Right renal cortex interstitium (tissue), 3 donors: ENCODE data around the gene C3orf20. TPM values are rescaled to one million over a fixed set of nuclear protein-coding genes. Genes with fewer than 3 reads are reported as not detected.

ENCODE experiments used
- DNase-seq, 3 donors: peaks; one replicate each; pipeline ENCODE4 v3.0.0-alpha.2; 2013; ENCODE audit warnings: low read depth in 3 of 3, low spot score in 2 of 3
- polyA plus RNA-seq, 3 donors: library from polyadenylated mRNA; unstranded; fragments of 120-200 nt; gene quantifications; one replicate each; pipeline ENCODE4 v1.2.1, GENCODE V29; 2013; ENCODE audit not compliant: insufficient read length in 3 of 3

Gene C3orf20
- polyA plus RNA-seq, 3 donors: 0.15 to 0.38 (median 0.32) TPM

GRCh38 chr3:14691239-14691638 is 16.3 kb downstream of the C3orf20 start:
- no peak for DNase-seq

DNA sequence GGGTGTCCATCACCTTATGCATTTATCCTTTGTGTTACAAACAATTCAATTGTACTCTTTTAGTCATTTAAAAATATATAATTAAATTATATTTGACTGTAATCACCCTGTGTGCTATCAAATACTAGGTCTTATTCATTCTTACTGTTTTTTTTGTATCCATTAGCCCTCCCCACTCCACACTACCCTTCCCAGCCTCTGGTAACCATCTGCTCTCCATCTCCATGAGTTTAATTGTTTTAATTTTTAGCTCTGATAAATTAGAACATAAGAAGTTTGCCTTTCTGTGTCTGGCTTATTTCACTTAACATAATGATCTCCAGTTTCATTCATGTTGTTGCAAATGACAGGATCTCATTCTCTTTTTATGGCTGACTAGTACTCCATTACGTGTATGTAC is 16.8 kb downstream of the C3orf20 start:
- no peak for DNase-seq

- no peak for DNase-seq
Observed at GRCh38 chr3:14698601-14699244, 23.8 kb downstream of the C3orf20 start.

GRCh38 chr3:14699643-14700042 is 24.7 kb downstream of the C3orf20 start:
- no peak for DNase-seq

GRCh38 chr3:14700891-14701290 is 25.9 kb downstream of the C3orf20 start:
- no peak for DNase-seq

DNA sequence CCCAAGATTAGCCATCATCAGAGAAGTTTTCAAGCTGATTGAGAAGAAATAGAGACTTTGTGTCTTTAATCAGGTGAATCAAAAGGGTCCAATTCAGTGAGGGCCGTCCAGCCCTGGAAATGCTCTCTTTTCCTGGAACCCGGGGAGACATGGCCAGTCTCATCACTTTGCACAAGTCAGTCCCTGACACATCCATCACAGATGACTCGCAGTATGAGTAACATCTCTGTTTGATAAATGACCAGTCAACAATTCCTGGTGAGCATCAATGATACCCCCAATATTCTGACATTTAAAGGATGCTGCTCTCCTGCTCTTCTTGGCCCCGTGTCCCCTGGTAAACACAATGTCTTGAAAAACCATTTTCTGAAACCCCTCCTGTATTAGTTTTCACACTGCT is 26.7 kb downstream of the C3orf20 start:
- no peak for DNase-seq

DNA sequence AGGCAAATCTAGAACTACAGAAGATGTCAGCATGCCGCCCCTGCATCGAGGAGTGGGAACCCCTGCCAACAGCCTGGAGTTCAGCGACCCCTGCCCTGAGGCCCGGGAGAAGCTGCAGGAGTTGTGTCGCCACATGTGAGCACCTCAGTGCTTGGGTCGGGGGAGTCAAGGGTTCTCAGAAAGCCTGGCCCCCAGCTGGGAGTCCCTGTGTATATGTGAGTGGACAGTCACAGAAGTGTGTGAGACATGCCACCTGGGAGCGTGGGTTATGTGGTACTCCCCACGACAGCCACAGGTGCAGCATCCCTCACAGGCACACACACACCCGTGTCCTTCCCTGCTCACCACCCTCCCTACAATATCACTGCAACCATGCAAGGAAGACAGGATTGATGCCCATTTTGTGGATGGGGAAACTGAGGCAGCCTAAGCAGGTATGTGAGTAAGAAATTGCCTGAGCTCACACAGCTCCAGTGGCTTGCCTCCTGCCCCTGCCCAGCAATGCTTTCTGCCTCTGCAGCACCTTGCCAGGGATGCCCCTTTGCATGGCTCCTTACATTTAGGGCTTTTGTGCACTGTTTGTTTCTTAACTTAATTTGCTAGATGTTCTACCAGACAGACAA is 28.3 kb downstream of the C3orf20 start:
- no peak for DNase-seq

- DNase-seq: no peak
Observed at GRCh38 chr3:14703791-14704190, 28.9 kb downstream of the C3orf20 start.

DNA sequence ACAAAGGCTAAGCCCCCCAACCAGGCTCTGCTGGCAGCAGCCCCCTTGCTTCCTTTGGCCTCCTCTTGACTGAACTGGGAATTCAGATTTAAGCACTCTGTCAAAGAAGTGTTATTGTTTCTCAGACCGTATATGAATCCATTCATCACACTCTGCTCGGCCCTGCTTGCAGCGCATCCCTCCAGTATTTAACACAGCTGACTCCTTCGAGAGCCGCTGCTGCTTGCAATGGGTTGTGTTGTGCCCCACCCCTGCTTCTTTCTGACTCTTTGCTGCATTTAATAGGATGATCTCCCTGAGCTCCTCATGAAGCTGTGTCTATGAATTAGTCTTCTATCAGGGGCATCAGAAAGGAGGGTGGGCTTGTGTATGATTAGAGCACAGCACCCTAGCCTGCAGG is 31.2 kb downstream of the C3orf20 start:
- no peak for DNase-seq

DNA sequence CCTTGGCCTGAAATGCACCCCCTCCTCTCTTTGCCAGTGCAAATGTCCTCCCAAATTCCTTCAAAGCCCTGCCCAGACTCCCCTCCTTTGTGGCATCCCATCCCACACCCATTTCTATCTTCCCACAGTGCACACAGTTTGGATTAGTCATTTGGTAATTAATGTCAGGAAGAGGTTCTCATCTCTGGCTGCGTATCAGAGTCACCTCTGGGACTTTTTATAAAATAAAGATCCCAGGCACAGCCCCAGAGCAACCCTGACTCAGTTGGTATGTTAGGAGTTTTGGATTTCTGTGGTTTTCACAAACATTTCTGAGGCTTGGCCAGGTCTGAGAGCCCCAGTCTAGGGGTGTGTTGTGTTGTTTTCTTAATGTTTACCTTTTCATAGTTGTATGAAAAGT is 41.6 kb downstream of the C3orf20 start:
- DNase-seq: no peak

DNA sequence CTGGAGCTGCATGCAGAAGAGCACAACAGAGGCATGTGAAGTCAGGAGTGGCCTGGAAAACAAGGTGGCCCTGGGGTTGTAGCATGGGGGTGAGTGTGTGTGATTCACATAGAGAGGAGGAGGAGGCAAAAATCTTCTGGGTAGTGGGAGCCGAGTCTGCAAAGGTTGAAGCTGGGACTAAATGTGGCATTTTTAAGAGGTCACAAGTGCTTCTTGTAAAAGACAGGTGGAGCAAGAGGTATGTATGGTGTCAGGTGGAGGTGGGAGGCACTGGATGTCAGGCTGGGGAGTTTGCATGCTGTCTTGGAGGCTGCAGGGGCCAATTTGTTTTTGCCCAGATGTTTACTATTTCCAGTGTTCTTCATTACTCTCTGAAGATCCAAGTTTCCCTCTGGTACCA is 42.4 kb downstream of the C3orf20 start:
- no peak for DNase-seq

DNA sequence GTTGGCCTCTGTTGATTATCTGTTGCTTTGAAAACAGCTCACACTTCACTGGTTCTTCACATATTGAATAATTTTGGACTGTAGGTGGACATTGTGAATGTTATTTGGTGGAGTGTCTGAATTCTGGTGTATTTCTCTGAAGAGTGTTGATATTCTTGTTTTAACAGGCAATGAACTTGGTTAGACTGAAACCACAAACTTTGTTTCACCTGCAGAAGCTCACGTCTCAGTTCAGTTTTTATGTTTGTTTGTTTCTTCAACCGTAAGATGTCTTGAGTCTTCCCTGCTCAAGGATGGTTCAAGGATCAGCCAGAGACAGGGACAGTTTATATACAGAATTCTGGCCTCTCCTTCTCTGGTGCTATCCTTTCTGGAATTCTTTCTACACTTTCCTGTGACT is 43.6 kb downstream of the C3orf20 start:
- no peak for DNase-seq

GRCh38 chr3:14719006-14719405 is 44.1 kb downstream of the C3orf20 start:
- DNase-seq: no peak

- DNase-seq: no peak
Observed at GRCh38 chr3:14721126-14721864, 46.4 kb downstream of the C3orf20 start.

- peak in 1 of 3 donors; percentile 2 for DNase-seq
Observed at GRCh38 chr3:14725013-14725412, 50.1 kb downstream of the C3orf20 start.

- DNase-seq: peak; percentile 65 to 76 (median 74)
Observed at GRCh38 chr3:14725564-14726440, 50.9 kb downstream of the C3orf20 start.

DNA sequence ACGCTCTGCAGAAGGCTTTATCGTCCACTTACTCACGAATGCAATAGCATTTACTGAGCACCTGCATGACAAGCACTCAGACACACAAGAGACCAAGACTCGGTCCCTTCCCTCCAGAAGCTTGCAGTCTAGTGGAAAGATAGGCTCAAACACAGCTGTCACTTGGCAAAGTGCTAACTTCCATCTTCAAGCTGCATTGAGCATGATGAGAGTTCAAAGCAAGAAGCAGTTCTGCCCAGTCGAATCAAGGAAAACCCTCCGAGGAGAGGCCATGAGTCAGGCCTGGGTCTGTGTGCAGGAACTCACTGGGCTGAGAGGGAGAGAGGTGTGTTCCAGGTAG is 51.5 kb downstream of the C3orf20 start:
- no peak for DNase-seq

DNA sequence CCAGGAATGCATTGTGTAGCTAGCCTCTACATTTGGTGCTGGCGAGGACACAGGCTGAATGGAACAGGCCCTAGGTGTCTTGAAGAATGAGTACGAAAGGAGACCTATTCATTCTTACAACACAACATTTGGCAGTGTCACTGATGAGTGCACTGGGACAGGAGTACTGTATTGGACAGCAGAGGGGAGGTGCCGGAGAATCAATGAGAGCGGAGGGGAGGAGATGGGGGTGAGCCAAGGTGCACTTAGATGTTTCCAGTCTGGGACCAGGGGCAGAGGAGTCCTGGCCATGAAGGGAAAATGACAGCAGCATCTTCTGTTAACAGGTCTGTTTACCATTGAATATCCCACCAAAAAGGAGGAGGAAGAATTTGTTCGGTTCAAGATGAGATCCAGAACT is 53.2 kb downstream of the C3orf20 start:
- no peak for DNase-seq

- no peak for DNase-seq
Observed at GRCh38 chr3:14730703-14731382, 55.9 kb downstream of the C3orf20 start.

GRCh38 chr3:14740983-14741382 is 66.0 kb downstream of the C3orf20 start:
- DNase-seq: no peak

- DNase-seq: no peak
Observed at GRCh38 chr3:14741510-14741909, 66.6 kb downstream of the C3orf20 start.
